Activated effector memory CD4-positive, alpha-beta T cell treated with anti-CD3 and anti-CD28 coated beads, Interleukin-2, amount 50 U/mL, for 16 hours (primary cell): ENCODE results near the gene PPP1R10.

ENCODE experiments used
- DNase-seq: peaks from one replicate; pipeline ENCODE4 v3.0.0-alpha.2; 2020

Gene PPP1R10

GRCh38 chr6:30618270-30618797 lies 1.3 kb upstream of the PPP1R10 start:
- peak; percentile 62 for DNase-seq

- DNase-seq = peak; percentile 99
These were observed 674 bp upstream of the PPP1R10 start, which contains the start of gene MRPS18B for GRCh38 chr6:30617565-30618269. MRPS18B (plus strand) TSS chr6:30617840; CDS start chr6:30617866, 26 bp downstream.

GRCh38 chr6:30615958-30616810 lies 859 bp downstream of the PPP1R10 start:
- DNase-seq = peak; percentile 76

- DNase-seq = peak; percentile 68
These were observed 1.7 kb downstream of the PPP1R10 start for GRCh38 chr6:30615219-30615957.

GRCh38 chr6:30614843-30615218 lies 2.2 kb downstream of the PPP1R10 start:
- DNase-seq = peak; percentile 92

- DNase-seq = no peak
These were observed 2.8 kb downstream of the PPP1R10 start for GRCh38 chr6:30614044-30614842.

- no peak for DNase-seq
These were observed 3.6 kb downstream of the PPP1R10 start for GRCh38 chr6:30613251-30614043.

GRCh38 chr6:30612687-30613248 lies 4.3 kb downstream of the PPP1R10 start:
- DNase-seq = peak; percentile 53

- no peak for DNase-seq
These were observed 4.8 kb downstream of the PPP1R10 start for GRCh38 chr6:30612213-30612612.

GRCh38 chr6:30611856-30612194 lies 5.2 kb downstream of the PPP1R10 start:
- no peak for DNase-seq

GRCh38 chr6:30611150-30611855 lies 5.7 kb downstream of the PPP1R10 start:
- peak; percentile 38 for DNase-seq

- DNase-seq = peak; percentile 12
These were observed 7.0 kb downstream of the PPP1R10 start for GRCh38 chr6:30610065-30610464.

GRCh38 chr6:30603961-30604360 lies 13.1 kb downstream of the PPP1R10 start:
- peak; percentile 48 for DNase-seq

- no peak for DNase-seq
These were observed 15.0 kb downstream of the PPP1R10 start for GRCh38 chr6:30601815-30602641.

- DNase-seq = no peak
These were observed 15.6 kb downstream of the PPP1R10 start for GRCh38 chr6:30601436-30601814.

GRCh38 chr6:30600451-30600961 lies 16.5 kb downstream of the PPP1R10 start:
- no peak for DNase-seq

- no peak for DNase-seq
These were observed 17.3 kb downstream of the PPP1R10 start for GRCh38 chr6:30599625-30600324.

GRCh38 chr6:30598912-30599624 lies 18.0 kb downstream of the PPP1R10 start:
- DNase-seq = no peak
